ENCODE data around the gene RNF213. TPM values are rescaled to one million over a fixed set of nuclear protein-coding genes. Genes with fewer than 3 reads are reported as not detected.

Gene RNF213
- total RNA-seq, 1 donor: 198 TPM

- DNase-seq (ENCODE audit: low read depth): no peak
- peak overlapping the region; percentile 40 for H3K4me3 ChIP-seq (ENCODE audit: low read depth, low read length)
- no peak for TF ChIP-seq CTCF (IDR thresholded peaks at IDR 0.05; ENCODE audit: insufficient read depth, low read depth, low read length)
Measured at GRCh38 chr17:80262775-80263244, 2.2 kb downstream of the RNF213 start.

- peak overlapping the region; percentile 40 for H3K4me3 ChIP-seq (ENCODE audit: low read depth, low read length)
- TF ChIP-seq CTCF (IDR thresholded peaks at IDR 0.05; ENCODE audit: insufficient read depth, low read depth, low read length): no peak
- peak; percentile 95 for DNase-seq (ENCODE audit: low read depth)
Measured at GRCh38 chr17:80263253-80264204, 2.9 kb downstream of the RNF213 start.

GRCh38 chr17:80264205-80265075 is 3.8 kb downstream of the RNF213 start:
- H3K4me3 ChIP-seq (ENCODE audit: low read depth, low read length): peak overlapping the region; percentile 40
- no peak for DNase-seq (ENCODE audit: low read depth)
- no peak for TF ChIP-seq CTCF (IDR thresholded peaks at IDR 0.05; ENCODE audit: insufficient read depth, low read depth, low read length)

- DNase-seq (ENCODE audit: low read depth): no peak
- no peak for TF ChIP-seq CTCF (IDR thresholded peaks at IDR 0.05; ENCODE audit: insufficient read depth, low read depth, low read length)
- no peak overlapping the region for H3K4me3 ChIP-seq (ENCODE audit: low read depth, low read length)
Measured at GRCh38 chr17:80265205-80266068, 4.8 kb downstream of the RNF213 start.

- no peak for TF ChIP-seq CTCF (IDR thresholded peaks at IDR 0.05; ENCODE audit: insufficient read depth, low read depth, low read length)
- no peak overlapping the region for H3K4me3 ChIP-seq (ENCODE audit: low read depth, low read length)
- DNase-seq (ENCODE audit: low read depth): peak; percentile 25
Measured at GRCh38 chr17:80267391-80267790, 6.7 kb downstream of the RNF213 start.

- no peak for DNase-seq (ENCODE audit: low read depth)
- H3K4me3 ChIP-seq (ENCODE audit: low read depth, low read length): no peak overlapping the region
- TF ChIP-seq CTCF (IDR thresholded peaks at IDR 0.05; ENCODE audit: insufficient read depth, low read depth, low read length): no peak
Measured at GRCh38 chr17:80268427-80268826, 7.8 kb downstream of the RNF213 start.

Data from fibroblast of villous mesenchyme (primary cell).